Activated naive CD4-positive, alpha-beta T cell treated with anti-CD3 and anti-CD28 coated beads for 36 hours (primary cell): ENCODE measurements around the gene SCOC. TPM values are rescaled to one million over a fixed set of nuclear protein-coding genes. Genes with fewer than 3 reads are reported as not detected.

Experiments used
- CTCF ChIA-PET: fragments of 350-600 bp; sonication (Branson Sonifier 250); formaldehyde crosslinking; loops from one replicate; lab custom pipeline; 2021; ENCODE audit warnings: antibody characterized with exemption; lab: Charles Lee
- DNase-seq: peaks from one replicate; pipeline ENCODE4 v3.0.0-alpha.2; 2020
- H3K27ac Mint-ChIP-seq: one replicate; pipeline ENCODE4 v1.8.0; 2021; ENCODE audit warnings: mild to moderate bottlenecking, mixed read lengths
- H3K27me3 Mint-ChIP-seq: one replicate; pipeline ENCODE4 v1.8.0; 2021; ENCODE audit warnings: low read depth, mixed read lengths
- H3K36me3 Mint-ChIP-seq: one replicate; pipeline ENCODE4 v1.8.0; 2021; ENCODE audit warnings: low read depth, mixed read lengths
- H3K4me1 Mint-ChIP-seq: one replicate; pipeline ENCODE4 v1.8.0; 2021; ENCODE audit warnings: low read depth, mixed read lengths
- H3K4me3 Mint-ChIP-seq: one replicate; pipeline ENCODE4 v1.8.0; 2021; ENCODE audit warnings: mild to moderate bottlenecking, moderate library complexity, mixed read lengths
- H3K9me3 Mint-ChIP-seq: one replicate; pipeline ENCODE4 v1.8.0; 2021; ENCODE audit warnings: mixed read lengths
- intact Hi-C: fragments of 100-400 bp; cut with micrococcal nuclease; formaldehyde crosslinking; loops from one replicate; pipeline ENCODE4 v1.15.1; 2023
- total RNA-seq, 2 experiments: library from RNA; stranded (reverse); gene quantifications; one replicate each; pipeline ENCODE4 v1.2.3, GENCODE V29; 2021

The SCOC gene
- total RNA-seq, 2 experiments from 2014 or later: 44.7 to 49.4 TPM

GRCh38 chr4:140344621-140345020 is 28.8 kb upstream of the SCOC start:
- Mint-ChIP-seq H3K4me3 (no peak overlapping the region), H3K27me3 (peaks cover 13% of the 10 kb centered on the region)
- CTCF ChIA-PET: no interaction called here

GRCh38 chr4:140346136-140346535 is 27.3 kb upstream of the SCOC start:
- no peak for DNase-seq
- peaks cover 12% of the 10 kb centered on the region for H3K27me3 Mint-ChIP-seq
- no peaks in the 10 kb centered on the region for H3K9me3 Mint-ChIP-seq
- CTCF ChIA-PET: interaction anchor here (1.1 kb wide), 1 partner anchor 14 kb away, joined by 6 read pairs; no protein-coding TSS in a partner anchor
- intact Hi-C loops: no loop called here
- no peak overlapping the region for H3K4me3 Mint-ChIP-seq
- H3K4me1 Mint-ChIP-seq: peaks cover 4% of the 10 kb centered on the region
- no peak overlapping the region for H3K27ac Mint-ChIP-seq
- no peaks in the 10 kb centered on the region for H3K36me3 Mint-ChIP-seq

More at GRCh38 chr4:140344621-140345020, 28.8 kb upstream of the SCOC start:
- Mint-ChIP-seq H3K4me1 (peaks cover 4% of the 10 kb centered on the region), H3K27ac (no peak overlapping the region), H3K36me3 (no peaks in the 10 kb centered on the region), H3K9me3 (no peaks in the 10 kb centered on the region)
- intact Hi-C loops: no loop called here
- no peak for DNase-seq

GRCh38 chr4:140349816-140350215 is 23.6 kb upstream of the SCOC start:
- Mint-ChIP-seq H3K27ac (no peak overlapping the region), H3K4me1 (peaks cover 10% of the 10 kb centered on the region), H3K4me3 (no peak overlapping the region), H3K36me3 (no peaks in the 10 kb centered on the region), H3K9me3 (no peaks in the 10 kb centered on the region), H3K27me3 (no peaks in the 10 kb centered on the region)
- intact Hi-C loops: no loop called here
- DNase-seq: no peak
- CTCF ChIA-PET: interaction anchor here (0.7 to 1.7 kb wide), 4 partner anchors 8 to 612 kb away, joined by 3 to 4 read pairs (median 4); no protein-coding TSS in a partner anchor

GRCh38 chr4:140351093-140352075 is 22.1 kb upstream of the SCOC start:
- intact Hi-C loops: no loop called here
- H3K4me1 Mint-ChIP-seq: peaks cover 10% of the 10 kb centered on the region

GRCh38 chr4:140353786-140354185 is 19.7 kb upstream of the SCOC start:
- CTCF ChIA-PET: interaction anchor here (0.7 to 1.5 kb wide), 2 partner anchors 19 to 23 kb away, joined by 3 to 5 read pairs; no protein-coding TSS in a partner anchor
- Mint-ChIP-seq H3K36me3 (no peaks in the 10 kb centered on the region), H3K27me3 (no peaks in the 10 kb centered on the region), H3K4me3 (no peak overlapping the region), H3K4me1 (peaks cover 10% of the 10 kb centered on the region), H3K9me3 (no peaks in the 10 kb centered on the region), H3K27ac (no peak overlapping the region)
- intact Hi-C loops: no loop called here
- no peak for DNase-seq

More at GRCh38 chr4:140351093-140352075, 22.1 kb upstream of the SCOC start:
- CTCF ChIA-PET: interaction anchor here (1.0 to 1.8 kb wide), 2 partner anchors 8 to 12 kb away, joined by 3 to 11 read pairs; no protein-coding TSS in a partner anchor
- Mint-ChIP-seq H3K4me3 (no peak overlapping the region), H3K9me3 (no peaks in the 10 kb centered on the region), H3K27me3 (no peaks in the 10 kb centered on the region), H3K36me3 (no peaks in the 10 kb centered on the region), H3K27ac (no peak overlapping the region)
- DNase-seq: no peak

- CTCF ChIA-PET: no interaction called here
- no peak for DNase-seq
- H3K36me3 Mint-ChIP-seq: no peaks in the 10 kb centered on the region
- H3K27me3 Mint-ChIP-seq: no peaks in the 10 kb centered on the region
- no peak overlapping the region for H3K4me3 Mint-ChIP-seq
- intact Hi-C loops: no loop called here
- no peaks in the 10 kb centered on the region for H3K9me3 Mint-ChIP-seq
- H3K27ac Mint-ChIP-seq: no peak overlapping the region
- H3K4me1 Mint-ChIP-seq: peaks cover 10% of the 10 kb centered on the region
These were observed 18.2 kb upstream of the SCOC start for GRCh38 chr4:140355288-140355687.

- H3K27ac Mint-ChIP-seq: no peak overlapping the region
- no peaks in the 10 kb centered on the region for H3K27me3 Mint-ChIP-seq
- no peak for DNase-seq
- intact Hi-C loops: no loop called here
- no peaks in the 10 kb centered on the region for H3K36me3 Mint-ChIP-seq
- peaks cover 10% of the 10 kb centered on the region for H3K4me1 Mint-ChIP-seq
- CTCF ChIA-PET: interaction anchor here (3.6 to 4.1 kb wide), 2 partner anchors 11 to 16 kb away, joined by 25 to 41 read pairs; partner anchors contain the start of gene SCOC
- H3K4me3 Mint-ChIP-seq: no peak overlapping the region
- no peaks in the 10 kb centered on the region for H3K9me3 Mint-ChIP-seq
These were observed 15.6 kb upstream of the SCOC start for GRCh38 chr4:140357868-140358267.

- no peaks in the 10 kb centered on the region for H3K36me3 Mint-ChIP-seq
- intact Hi-C loops: no loop called here
These were observed 15.2 kb upstream of the SCOC start for GRCh38 chr4:140358281-140358680.

GRCh38 chr4:140359562-140360427 is 13.7 kb upstream of the SCOC start:
- Mint-ChIP-seq H3K36me3 (no peaks in the 10 kb centered on the region), H3K27ac (no peak overlapping the region), H3K4me3 (no peak overlapping the region), H3K4me1 (no peaks in the 10 kb centered on the region), H3K9me3 (no peaks in the 10 kb centered on the region), H3K27me3 (no peaks in the 10 kb centered on the region)
- peak; percentile 89 for DNase-seq
- intact Hi-C loops: loop anchor here (1.0 kb wide), 6 partner anchors 251 to 624 kb away; no protein-coding TSS in a partner anchor
- CTCF ChIA-PET: interaction anchor here (0.5 to 4.1 kb wide), 51 partner anchors 9 to 1084 kb away, joined by 3 to 51 read pairs (median 4); partner anchors contain the start of genes CLGN, ELMOD2 and SCOC

More at GRCh38 chr4:140358281-140358680, 15.2 kb upstream of the SCOC start:
- CTCF ChIA-PET: interaction anchor here (0.5 to 4.1 kb wide), 4 partner anchors 11 to 251 kb away, joined by 3 to 51 read pairs (median 33); partner anchors contain the start of gene SCOC
- no peak overlapping the region for H3K27ac Mint-ChIP-seq
- H3K27me3 Mint-ChIP-seq: no peaks in the 10 kb centered on the region
- no peak for DNase-seq
- H3K4me3 Mint-ChIP-seq: no peak overlapping the region
- H3K9me3 Mint-ChIP-seq: no peaks in the 10 kb centered on the region
- H3K4me1 Mint-ChIP-seq: peaks cover 10% of the 10 kb centered on the region

- CTCF ChIA-PET: interaction anchor here (0.5 to 4.1 kb wide), 14 partner anchors 8 to 1291 kb away, joined by 3 to 51 read pairs (median 4); partner anchors contain the start of genes CLGN and SCOC
- H3K4me1 Mint-ChIP-seq: no peaks in the 10 kb centered on the region
- no peak overlapping the region for H3K27ac Mint-ChIP-seq
These were observed 12.3 kb upstream of the SCOC start for GRCh38 chr4:140361099-140361498.

GRCh38 chr4:140363051-140363450 is 10.4 kb upstream of the SCOC start:
- no peak overlapping the region for H3K4me3 Mint-ChIP-seq
- no peaks in the 10 kb centered on the region for H3K9me3 Mint-ChIP-seq
- CTCF ChIA-PET: interaction anchor here (0.6 to 1.6 kb wide), 5 partner anchors 12 to 342 kb away, joined by 3 to 5 read pairs (median 3); no protein-coding TSS in a partner anchor
- H3K4me1 Mint-ChIP-seq: no peaks in the 10 kb centered on the region
- intact Hi-C loops: no loop called here
- DNase-seq: no peak
- H3K27ac Mint-ChIP-seq: no peak overlapping the region
- no peaks in the 10 kb centered on the region for H3K36me3 Mint-ChIP-seq
- no peaks in the 10 kb centered on the region for H3K27me3 Mint-ChIP-seq

More at GRCh38 chr4:140361099-140361498, 12.3 kb upstream of the SCOC start:
- Mint-ChIP-seq H3K27me3 (no peaks in the 10 kb centered on the region), H3K9me3 (no peaks in the 10 kb centered on the region), H3K4me3 (no peak overlapping the region), H3K36me3 (no peaks in the 10 kb centered on the region)
- intact Hi-C loops: no loop called here
- no peak for DNase-seq
